Kidney (tissue), 14 donors: ENCODE data around the gene OLR1. TPM values are rescaled to one million over a fixed set of nuclear protein-coding genes. Genes with fewer than 3 reads are reported as not detected.

ENCODE experiments used
- DNase-seq, 5 donors: peaks; one replicate each; pipeline ENCODE4 v3.0.0-alpha.2; 2013 to 2020
- FAIRE-seq: peaks from 2 replicates; lab custom pipeline; 2012; peaks lifted over from hg19 to GRCh38; lab: Jason Lieb, UNC
- H3K27ac ChIP-seq, 2 donors: one replicate each; pipeline ENCODE4 v1.7.0; 2013; ENCODE audit warnings: low read depth in 2 of 2, low read length in 2 of 2, inconsistent platforms in 1 of 2
- H3K27me3 ChIP-seq: one replicate; pipeline ENCODE4 v1.7.1; 2013; ENCODE audit warnings: low read length, inconsistent platforms; ENCODE audit not compliant: control insufficient read depth, insufficient read depth
- H3K36me3 ChIP-seq, 3 donors: one replicate each; pipeline versions ENCODE4 v1.7.0 to v1.7.1; 2013; ENCODE audit warnings: low read length in 3 of 3, control low read depth in 1 of 3, inconsistent platforms in 1 of 3; ENCODE audit not compliant: insufficient read depth in 3 of 3, control insufficient read depth in 2 of 3
- H3K4me1 ChIP-seq, 3 donors: one replicate each; pipeline versions ENCODE4 v1.7.0 to v1.7.1; 2013; ENCODE audit warnings: low read length in 3 of 3, inconsistent platforms in 1 of 3, low read depth in 1 of 3; ENCODE audit not compliant: control insufficient read depth in 2 of 3, insufficient read depth in 2 of 3
- H3K4me3 ChIP-seq, 3 donors: one replicate each; pipeline versions ENCODE4 v1.7.0 to v1.8.1; 2013; ENCODE audit warnings: low read length in 3 of 3, control low read depth in 1 of 3, inconsistent platforms in 1 of 3
- H3K9ac ChIP-seq, 3 donors: one replicate each; pipeline versions ENCODE4 v1.7.0 to v1.7.1; 2013; ENCODE audit warnings: low read length in 3 of 3, control low read depth in 1 of 3, inconsistent platforms in 1 of 3
- H3K9me3 ChIP-seq, 3 donors: one replicate each; pipeline versions ENCODE4 v1.7.0 to v1.7.1; 2013; ENCODE audit warnings: low read length in 3 of 3, control low read depth in 1 of 3, inconsistent platforms in 1 of 3; ENCODE audit not compliant: control insufficient read depth in 2 of 3, insufficient read depth in 1 of 3
- CTCF ChIP-seq: IDR thresholded peaks from 3 replicates; pipeline ENCODE4 v1.5.1; 2012; ENCODE audit warnings: mild to moderate bottlenecking, moderate library complexity, borderline replicate concordance; ENCODE audit not compliant: insufficient read depth; ENCODE audit errors: extremely low read depth
- intact Hi-C: fragments of 100-400 bp; cut with DNase I; formaldehyde crosslinking; loops from one replicate; pipeline ENCODE4 v1.11.1; 2022
- polyA plus RNA-seq: library from polyadenylated mRNA; stranded (reverse); fragments of 350-450 nt; fragmentation: Illumina TruSeq; extraction: RNeasy Lipid Tissue Mini Kit (QIAGEN cat#74804); gene quantifications from one replicate; pipeline ENCODE4 v1.2.3, GENCODE V29; 2014; ENCODE audit warnings: low read depth, low replicate concordance; ENCODE audit not compliant: insufficient read depth
- total RNA-seq: library from RNA; stranded (reverse); fragmentation: NEBNext Ultra II Directional; extraction: Animal tissue kit (Norgen Biotek cat#: 25700); gene quantifications from one replicate; pipeline ENCODE4 v1.2.1, GENCODE V29; 2021
- donor health status: control.
- donor health status: control.
- donor health status: control.
- donor health status: control.
- donor health status: control.
- donor health status: DM: yes; HTN: yes; CAD: no.
- donor health status: Normal renal cell carcinoma (clear cell type).

OLR1 gene
- total and polyA plus RNA-seq, 2 donors from 2014 or later = 6.7 to 11.5 TPM

- no peaks in the 10 kb centered on the region for H3K27me3 ChIP-seq
- no peak overlapping the region for H3K27ac ChIP-seq
- H3K36me3 ChIP-seq = no peaks in the 10 kb centered on the region
- no peaks in the 10 kb centered on the region for H3K4me1 ChIP-seq
- H3K9ac ChIP-seq = no peak overlapping the region
- DNase-seq (peak in 1 of 5 donors; percentile 16), FAIRE-seq (no peak)
- H3K9me3 ChIP-seq = no peaks in the 10 kb centered on the region
- intact Hi-C loops = no loop called here
- TF ChIP-seq CTCF = no peak
- no peak overlapping the region for H3K4me3 ChIP-seq
Measured at GRCh38 chr12:10169104-10169503, 2.8 kb downstream of the OLR1 start.

GRCh38 chr12:10167599-10167998, 4.3 kb downstream of the OLR1 start:
- no peaks in the 10 kb centered on the region for H3K36me3 ChIP-seq
- intact Hi-C loops = no loop called here
- TF ChIP-seq CTCF = no peak
- DNase-seq = no peak
- H3K9ac ChIP-seq = no peak overlapping the region
- no peaks in the 10 kb centered on the region for H3K4me1 ChIP-seq
- no peaks in the 10 kb centered on the region for H3K9me3 ChIP-seq
- no peak overlapping the region for H3K4me3 ChIP-seq
- no peak for FAIRE-seq
- no peaks in the 10 kb centered on the region for H3K27me3 ChIP-seq
- no peak overlapping the region for H3K27ac ChIP-seq

- no peak overlapping the region for H3K4me3 ChIP-seq
- no peak for TF ChIP-seq CTCF
- intact Hi-C loops = no loop called here
Measured at GRCh38 chr12:10165421-10165820, 6.5 kb downstream of the OLR1 start.

GRCh38 chr12:10163084-10163483, 8.8 kb downstream of the OLR1 start:
- FAIRE-seq (no peak), DNase-seq (no peak)
- Histone ChIP-seq H3K9ac (no peak overlapping the region), H3K27me3 (no peaks in the 10 kb centered on the region), H3K36me3 (no peaks in the 10 kb centered on the region), H3K27ac (no peak overlapping the region), H3K9me3 (no peaks in the 10 kb centered on the region), H3K4me1 (no peaks in the 10 kb centered on the region), H3K4me3 (no peak overlapping the region)
- intact Hi-C loops = no loop called here
- no peak for TF ChIP-seq CTCF

More at GRCh38 chr12:10165421-10165820, 6.5 kb downstream of the OLR1 start:
- H3K36me3 ChIP-seq = no peaks in the 10 kb centered on the region
- DNase-seq = no peak
- no peaks in the 10 kb centered on the region for H3K9me3 ChIP-seq
- no peak overlapping the region for H3K9ac ChIP-seq
- FAIRE-seq = no peak
- no peak overlapping the region for H3K27ac ChIP-seq
- H3K27me3 ChIP-seq = no peaks in the 10 kb centered on the region
- H3K4me1 ChIP-seq = no peaks in the 10 kb centered on the region
